KMS-11 (cell line): ENCODE results near the gene PLAA.

Experiments
- H2AFZ ChIP-seq: fragments of 200-600 bp; sonication (generic); 2 replicates; pipeline ENCODE4 v1.6.1; 2016; ENCODE audit warnings: antibody characterized with exemption, mixed run types, low read depth
- H3K27ac ChIP-seq: fragments of 200-600 bp; sonication (generic); 2 replicates; pipeline ENCODE4 v1.6.1; 2016; ENCODE audit warnings: mild to moderate bottlenecking, mixed run types
- H3K27me3 ChIP-seq: fragments of 200-600 bp; sonication (generic); 2 replicates; pipeline ENCODE4 v1.6.1; 2017; ENCODE audit warnings: mild to moderate bottlenecking, low read depth, mixed run types, moderate library complexity; ENCODE audit not compliant: insufficient read depth
- H3K36me3 ChIP-seq: fragments of 200-600 bp; sonication (generic); 2 replicates; pipeline ENCODE4 v1.6.1; 2017; ENCODE audit warnings: mild to moderate bottlenecking, mixed run types; ENCODE audit not compliant: insufficient read depth
- H3K4me1 ChIP-seq: fragments of 200-600 bp; sonication (generic); 2 replicates; pipeline ENCODE4 v1.6.1; 2016; ENCODE audit warnings: mild to moderate bottlenecking, low read depth, mixed run types; ENCODE audit not compliant: poor library complexity, severe bottlenecking
- H3K4me2 ChIP-seq: fragments of 200-600 bp; sonication (generic); 2 replicates; pipeline ENCODE4 v1.7.0; 2016; ENCODE audit warnings: mild to moderate bottlenecking, mixed run types
- H3K4me3 ChIP-seq: fragments of 200-600 bp; sonication (generic); IDR thresholded peaks from 2 replicates; pipeline ENCODE4 v1.6.1; 2017; ENCODE audit warnings: low read depth, low read length, mixed read lengths; ENCODE audit not compliant: insufficient read depth
- H3K79me2 ChIP-seq: fragments of 200-600 bp; sonication (generic); 2 replicates; pipeline ENCODE4 v1.6.1; 2016; ENCODE audit warnings: low read depth, mixed run types; ENCODE audit not compliant: insufficient read depth
- H3K9ac ChIP-seq: fragments of 200-600 bp; sonication (generic); 2 replicates; pipeline ENCODE4 v1.6.1; 2016; ENCODE audit warnings: mild to moderate bottlenecking, mixed run types
- H4K20me1 ChIP-seq: fragments of 200-600 bp; sonication (generic); 2 replicates; pipeline ENCODE4 v1.6.1; 2016; ENCODE audit warnings: mild to moderate bottlenecking, mixed run types; ENCODE audit not compliant: insufficient read depth
- TF ChIP-seq, protein P1 (sequence below): fragments of 200-600 bp; sonication (generic); conservative IDR thresholded peaks from 2 replicates; pipeline ENCODE4 v1.6.1; 2017; ENCODE audit warnings: low read depth, mild to moderate bottlenecking, antibody characterized with exemption, low read length, moderate library complexity, mixed read lengths

PLAA gene

DNA sequence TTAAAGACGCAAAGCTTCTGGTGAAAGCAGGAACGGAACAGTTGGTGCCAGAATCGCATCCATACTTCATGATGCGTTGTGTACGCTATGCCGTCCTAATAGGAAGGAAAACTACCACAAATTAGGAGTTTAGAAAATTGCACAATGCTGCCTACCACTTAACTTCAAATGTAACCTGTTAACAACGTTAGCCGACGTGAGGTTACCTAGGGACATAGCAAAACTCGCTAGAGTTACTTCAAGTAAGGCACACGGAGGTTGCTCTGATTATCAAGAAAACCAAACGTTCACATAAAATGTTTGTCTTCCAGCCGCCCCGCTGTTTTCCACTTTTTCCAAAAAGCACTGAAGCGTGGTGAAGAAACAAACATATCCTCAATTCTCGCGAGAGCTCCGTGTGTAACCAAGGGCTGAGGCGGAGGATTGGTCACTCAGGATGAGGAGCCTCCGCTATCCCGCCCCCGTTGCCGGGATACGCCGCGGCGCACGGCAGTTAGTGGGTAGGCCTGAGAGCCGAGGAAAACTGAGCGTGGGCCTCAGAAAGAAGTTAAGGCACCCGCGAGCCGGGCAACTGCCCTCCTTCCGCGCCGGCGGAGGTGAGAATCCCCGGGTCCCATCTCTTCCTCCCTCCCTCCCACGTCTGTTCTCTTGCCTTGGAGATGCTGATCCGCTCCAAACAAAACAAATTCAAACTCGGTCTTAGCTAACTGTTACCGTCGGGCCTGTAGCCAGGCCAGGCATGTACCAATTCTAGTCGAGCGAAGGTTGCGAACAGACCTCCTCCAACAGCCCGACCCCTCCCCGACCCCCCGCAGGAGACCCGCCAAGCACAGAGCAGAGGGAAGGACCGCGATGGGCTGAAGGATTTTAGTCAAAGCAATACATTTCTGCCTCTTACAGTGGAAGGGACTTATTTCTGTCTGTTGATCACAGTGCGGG is 9.1 kb upstream of the PLAA start, which contains the start of gene IFT74:
TSS of gene IFT74 (plus strand) at position 492 of the 939 bp plus-strand sequence. CDS start 5,556 bp downstream, outside the sequence.
- Histone ChIP-seq H3K79me2 (no peaks in the 10 kb centered on the region), H2AFZ (no peak within 1 kb of the TSS), H3K27me3 (no peaks in the 10 kb centered on the region), H3K9ac (no peak within 1 kb of the TSS), H3K4me3 (no peak within 1 kb of the TSS), H3K27ac (no peak within 1 kb of the TSS), H4K20me1 (no peaks in the 10 kb centered on the region), H3K4me2 (no peak within 1 kb of the TSS), H3K4me1 (no peaks in the 10 kb centered on the region), H3K36me3 (no peaks in the 10 kb centered on the region)
- TF ChIP-seq, protein P1, sequence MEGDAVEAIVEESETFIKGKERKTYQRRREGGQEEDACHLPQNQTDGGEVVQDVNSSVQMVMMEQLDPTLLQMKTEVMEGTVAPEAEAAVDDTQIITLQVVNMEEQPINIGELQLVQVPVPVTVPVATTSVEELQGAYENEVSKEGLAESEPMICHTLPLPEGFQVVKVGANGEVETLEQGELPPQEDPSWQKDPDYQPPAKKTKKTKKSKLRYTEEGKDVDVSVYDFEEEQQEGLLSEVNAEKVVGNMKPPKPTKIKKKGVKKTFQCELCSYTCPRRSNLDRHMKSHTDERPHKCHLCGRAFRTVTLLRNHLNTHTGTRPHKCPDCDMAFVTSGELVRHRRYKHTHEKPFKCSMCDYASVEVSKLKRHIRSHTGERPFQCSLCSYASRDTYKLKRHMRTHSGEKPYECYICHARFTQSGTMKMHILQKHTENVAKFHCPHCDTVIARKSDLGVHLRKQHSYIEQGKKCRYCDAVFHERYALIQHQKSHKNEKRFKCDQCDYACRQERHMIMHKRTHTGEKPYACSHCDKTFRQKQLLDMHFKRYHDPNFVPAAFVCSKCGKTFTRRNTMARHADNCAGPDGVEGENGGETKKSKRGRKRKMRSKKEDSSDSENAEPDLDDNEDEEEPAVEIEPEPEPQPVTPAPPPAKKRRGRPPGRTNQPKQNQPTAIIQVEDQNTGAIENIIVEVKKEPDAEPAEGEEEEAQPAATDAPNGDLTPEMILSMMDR, result no peak

DNA sequence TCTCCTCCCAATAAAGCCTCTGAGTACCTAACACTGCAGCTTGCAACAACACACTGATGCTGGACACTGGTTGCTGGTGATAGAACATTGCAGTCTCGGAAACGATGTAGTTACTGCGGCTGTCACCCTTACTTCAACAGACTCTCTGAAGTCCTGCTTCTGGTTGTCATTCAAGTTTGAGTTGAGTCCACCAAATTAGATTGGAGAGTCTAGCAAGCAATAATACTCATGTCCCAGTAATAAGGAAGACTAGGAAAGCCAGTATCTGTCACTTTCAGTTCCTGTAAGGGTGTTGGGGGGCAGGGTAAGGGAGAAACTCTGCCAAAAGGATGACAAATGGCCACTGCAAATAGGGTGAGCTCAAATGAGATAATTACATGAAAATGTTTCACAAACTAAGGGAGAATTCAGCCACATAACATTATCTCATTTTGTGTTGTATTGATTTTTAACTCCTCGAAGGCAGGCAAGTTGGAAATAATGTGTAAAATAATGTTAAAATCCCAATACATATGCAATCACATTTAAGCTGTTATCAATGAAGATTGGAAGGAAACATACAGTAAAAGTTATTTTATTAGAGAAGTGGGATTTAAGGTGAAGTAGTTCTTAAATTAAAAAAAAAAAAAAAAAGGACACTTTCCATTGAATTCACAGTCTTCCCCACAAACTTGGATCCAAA is 8.3 kb upstream of the PLAA start:
- Histone ChIP-seq H4K20me1 (no peaks in the 10 kb centered on the region), H3K4me1 (no peaks in the 10 kb centered on the region), H2AFZ (no peak overlapping the region), H3K79me2 (no peaks in the 10 kb centered on the region), H3K4me3 (no peak overlapping the region), H3K9ac (no peak overlapping the region), H3K4me2 (no peak overlapping the region), H3K27me3 (no peaks in the 10 kb centered on the region), H3K36me3 (no peaks in the 10 kb centered on the region), H3K27ac (no peak overlapping the region)
- TF ChIP-seq, protein P1, result no peak

DNA sequence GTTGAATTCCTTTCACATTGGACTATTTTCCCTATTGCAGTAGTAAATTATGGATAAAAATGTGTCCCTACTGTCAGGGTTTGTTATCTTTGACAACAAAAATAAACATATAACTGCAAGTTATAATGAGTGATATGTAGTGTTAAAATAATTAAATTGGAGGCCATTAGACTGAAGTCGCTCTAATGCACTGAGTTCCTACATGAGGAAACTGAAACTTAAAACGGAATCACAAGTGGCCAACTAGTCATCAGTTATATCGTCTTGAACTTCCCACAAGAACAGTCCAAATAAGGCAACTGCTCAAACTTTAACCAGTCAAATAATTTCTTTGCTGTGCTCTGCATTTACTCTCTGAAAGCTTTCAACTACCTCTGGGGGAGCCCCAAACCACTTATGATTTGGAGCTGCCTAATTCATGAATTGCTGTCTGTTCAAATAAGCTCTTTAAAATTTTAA is 7.0 kb upstream of the PLAA start:
- no peak overlapping the region for H3K9ac ChIP-seq
- no peaks in the 10 kb centered on the region for H3K79me2 ChIP-seq
- no peak overlapping the region for H3K4me2 ChIP-seq
- TF ChIP-seq, protein P1, result no peak
- H3K27ac ChIP-seq, result no peak overlapping the region
- H2AFZ ChIP-seq, result no peak overlapping the region
- H3K36me3 ChIP-seq, result no peaks in the 10 kb centered on the region
- no peaks in the 10 kb centered on the region for H4K20me1 ChIP-seq
- peaks cover 5% of the 10 kb centered on the region for H3K4me1 ChIP-seq
- no peak overlapping the region for H3K4me3 ChIP-seq
- no peaks in the 10 kb centered on the region for H3K27me3 ChIP-seq

DNA sequence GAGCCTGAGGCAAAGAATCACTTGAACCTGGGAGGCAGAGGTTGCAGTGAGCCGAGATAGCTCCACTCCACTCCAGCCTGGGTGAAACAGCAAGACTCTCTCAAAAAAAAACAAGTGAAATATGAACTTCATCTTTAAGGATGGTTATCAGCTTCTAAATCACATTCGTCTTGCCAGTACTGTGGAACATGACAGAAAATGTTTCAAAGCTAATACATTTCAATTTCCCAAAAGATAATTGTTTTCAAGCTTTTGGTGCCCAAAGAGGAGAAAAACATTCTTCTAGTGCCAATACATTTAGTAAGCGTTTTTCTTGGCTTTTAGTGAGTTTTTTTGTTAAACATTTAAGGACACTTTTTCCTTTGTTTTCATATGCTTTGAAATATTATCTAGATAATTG is 4.8 kb upstream of the PLAA start:
- Histone ChIP-seq H3K4me2 (no peak overlapping the region), H3K79me2 (peaks cover 2% of the 10 kb centered on the region; the same call in 1 of the 2 replicates), H3K9ac (no peak overlapping the region), H3K4me3 (no peak overlapping the region), H3K4me1 (peaks cover 14% of the 10 kb centered on the region), H3K27me3 (no peaks in the 10 kb centered on the region), H3K27ac (no peak overlapping the region), H3K36me3 (no peaks in the 10 kb centered on the region), H2AFZ (no peak overlapping the region), H4K20me1 (no peaks in the 10 kb centered on the region)
- TF ChIP-seq, protein P1, result no peak
